22Rv1 (cell line): ENCODE measurements around the gene G3BP2.

ENCODE experiments used
- CTCF ChIP-seq: fragments of 450-650 bp; IDR thresholded peaks from 2 replicates; pipeline ENCODE4 v1.5.1; 2017; ENCODE audit warnings: mild to moderate bottlenecking
- ZFX ChIP-seq: fragments of 450-650 bp; IDR thresholded peaks from 2 replicates; pipeline ENCODE4 v1.6.1; 2017; ENCODE audit warnings: antibody characterized with exemption, borderline replicate concordance

- TF ChIP-seq CTCF (no peak), ZFX (no peak)
These were observed 12.7 kb downstream of the G3BP2 start for GRCh38 chr4:75660491-75660890.
